Peyer's patch (tissue), 4 donors: ENCODE measurements around the gene SUSD4.

ENCODE experiments used
- POLR2A ChIP-seq, 2 donors: fragments of 450-650 bp; IDR thresholded peaks; one replicate each; pipeline ENCODE4 v1.5.1; 2017; ENCODE audit warnings: antibody characterized with exemption in 2 of 2, mild to moderate bottlenecking in 2 of 2, moderate library complexity in 2 of 2
- TF ChIP-seq, protein P1 (sequence below), 6 experiments: fragments of 450-650 bp in 4 of 6; fragments of 200-600 bp in 2 of 6; sonication (generic) in 1 of 6; IDR thresholded peaks; one replicate each; pipeline ENCODE4 v1.5.1; 2017 to 2019; ENCODE audit warnings: antibody characterized with exemption in 6 of 6, mild to moderate bottlenecking in 3 of 6, moderate library complexity in 1 of 6

DNA sequence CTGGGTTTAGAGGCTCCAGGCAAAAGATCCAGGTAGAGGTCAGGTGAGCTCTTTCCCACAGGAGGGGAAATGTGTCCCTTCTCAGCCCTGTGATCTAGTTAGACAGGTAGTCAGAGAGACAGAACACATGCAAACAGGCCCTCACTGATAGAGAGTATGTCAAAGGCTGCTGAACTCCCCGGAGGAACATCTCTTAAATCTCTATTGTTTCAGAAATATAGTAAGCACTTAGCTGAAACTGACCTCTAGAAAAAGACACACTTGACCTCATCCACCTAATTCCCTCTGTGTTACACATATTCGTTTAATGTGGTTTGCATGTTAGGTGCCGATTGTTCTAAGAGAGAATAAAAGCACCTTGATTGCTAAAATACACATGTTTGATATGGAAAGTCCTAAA, 23.3 kb downstream of the SUSD4 start:
- TF ChIP-seq, protein P1, sequence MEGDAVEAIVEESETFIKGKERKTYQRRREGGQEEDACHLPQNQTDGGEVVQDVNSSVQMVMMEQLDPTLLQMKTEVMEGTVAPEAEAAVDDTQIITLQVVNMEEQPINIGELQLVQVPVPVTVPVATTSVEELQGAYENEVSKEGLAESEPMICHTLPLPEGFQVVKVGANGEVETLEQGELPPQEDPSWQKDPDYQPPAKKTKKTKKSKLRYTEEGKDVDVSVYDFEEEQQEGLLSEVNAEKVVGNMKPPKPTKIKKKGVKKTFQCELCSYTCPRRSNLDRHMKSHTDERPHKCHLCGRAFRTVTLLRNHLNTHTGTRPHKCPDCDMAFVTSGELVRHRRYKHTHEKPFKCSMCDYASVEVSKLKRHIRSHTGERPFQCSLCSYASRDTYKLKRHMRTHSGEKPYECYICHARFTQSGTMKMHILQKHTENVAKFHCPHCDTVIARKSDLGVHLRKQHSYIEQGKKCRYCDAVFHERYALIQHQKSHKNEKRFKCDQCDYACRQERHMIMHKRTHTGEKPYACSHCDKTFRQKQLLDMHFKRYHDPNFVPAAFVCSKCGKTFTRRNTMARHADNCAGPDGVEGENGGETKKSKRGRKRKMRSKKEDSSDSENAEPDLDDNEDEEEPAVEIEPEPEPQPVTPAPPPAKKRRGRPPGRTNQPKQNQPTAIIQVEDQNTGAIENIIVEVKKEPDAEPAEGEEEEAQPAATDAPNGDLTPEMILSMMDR (IDR thresholded peaks at IDR 0.05): no peak
- TF ChIP-seq POLR2A (IDR thresholded peaks at IDR 0.05): no peak
